H9 (cell line): ENCODE results near the gene MBLAC1. TPM values are rescaled to one million over a fixed set of nuclear protein-coding genes. Genes with fewer than 3 reads are reported as not detected.

ENCODE experiments used
- DNase-seq: peaks from one replicate; pipeline ENCODE4 v3.0.0-alpha.2; 2017
- H2AFZ ChIP-seq: one replicate; pipeline ENCODE4 v1.6.1; 2013; ENCODE audit warnings: mild to moderate bottlenecking, low read length, control low read depth, moderate library complexity
- H2AK5ac ChIP-seq: 2 replicates; pipeline ENCODE4 v1.6.1; 2013; ENCODE audit warnings: low read length, control low read depth, mixed read lengths; ENCODE audit not compliant: insufficient read length
- H2BK120ac ChIP-seq: one replicate; pipeline ENCODE4 v1.6.1; 2013; ENCODE audit warnings: low read depth, mild to moderate bottlenecking, low read length, control low read depth, inconsistent platforms; ENCODE audit not compliant: poor library complexity, severe bottlenecking
- H2BK12ac ChIP-seq: 2 replicates; pipeline ENCODE4 v1.6.1; 2013; ENCODE audit warnings: low read length, control low read depth, mixed read lengths, low read depth; ENCODE audit not compliant: insufficient read length
- H2BK15ac ChIP-seq: 2 replicates; pipeline ENCODE4 v1.6.1; 2013; ENCODE audit warnings: low read depth, low read length, control low read depth
- H2BK20ac ChIP-seq: one replicate; pipeline ENCODE4 v1.6.1; 2013; ENCODE audit warnings: low read depth, mild to moderate bottlenecking, low read length, control low read depth, inconsistent platforms; ENCODE audit not compliant: poor library complexity, severe bottlenecking
- H2BK5ac ChIP-seq: 2 replicates; pipeline ENCODE4 v1.6.1; 2013; ENCODE audit warnings: low read length, control low read depth, mixed read lengths; ENCODE audit not compliant: insufficient read length
- H3K14ac ChIP-seq: 2 replicates; pipeline ENCODE4 v1.6.1; 2013; ENCODE audit warnings: low read length, control low read depth; ENCODE audit not compliant: insufficient read depth
- H3K18ac ChIP-seq: 2 replicates; pipeline ENCODE4 v1.6.1; 2013; ENCODE audit warnings: low read depth, mild to moderate bottlenecking, mixed read lengths, low read length, control low read depth; ENCODE audit not compliant: insufficient read length
- H3K23ac ChIP-seq: 2 replicates; pipeline ENCODE4 v1.6.1; 2013; ENCODE audit warnings: low read length, control low read depth, mixed read lengths, low read depth; ENCODE audit not compliant: insufficient read length
- H3K23me2 ChIP-seq: 2 replicates; pipeline ENCODE4 v1.6.1; 2013; ENCODE audit warnings: low read depth, mild to moderate bottlenecking, mixed read lengths, low read length, control low read depth; ENCODE audit not compliant: insufficient read length, poor library complexity, severe bottlenecking
- H3K27ac ChIP-seq: 2 replicates; pipeline ENCODE4 v1.5.1; 2013; ENCODE audit warnings: low read length, control low read depth, mixed read lengths, low read depth; ENCODE audit not compliant: insufficient read length
- H3K27me3 ChIP-seq: 2 replicates; pipeline ENCODE4 v1.6.1; 2013; ENCODE audit warnings: low read length, control low read depth, inconsistent platforms; ENCODE audit not compliant: insufficient read depth
- H3K4ac ChIP-seq: 2 replicates; pipeline ENCODE4 v1.6.1; 2013; ENCODE audit warnings: low read depth, mild to moderate bottlenecking, control low read depth, inconsistent platforms, low read length, moderate library complexity
- H3K4me1 ChIP-seq: 2 replicates; pipeline ENCODE4 v1.6.1; 2013; ENCODE audit warnings: low read length, control low read depth, inconsistent platforms; ENCODE audit not compliant: insufficient read depth
- H3K4me2 ChIP-seq: 2 replicates; pipeline ENCODE4 v1.6.1; 2013; ENCODE audit warnings: low read length, control low read depth, mixed read lengths; ENCODE audit not compliant: insufficient read length, insufficient read depth
- H3K56ac ChIP-seq: 2 replicates; pipeline ENCODE4 v1.6.1; 2013; ENCODE audit warnings: low read depth, mild to moderate bottlenecking, mixed read lengths, low read length, control low read depth; ENCODE audit not compliant: insufficient read length
- H3K79me1 ChIP-seq: 2 replicates; pipeline ENCODE4 v1.6.1; 2013; ENCODE audit warnings: low read depth, mild to moderate bottlenecking, moderate library complexity, low read length, control low read depth, inconsistent platforms; ENCODE audit not compliant: insufficient read depth, poor library complexity, severe bottlenecking
- H3K79me2 ChIP-seq: 2 replicates; pipeline ENCODE4 v1.6.1; 2013; ENCODE audit warnings: low read length, control low read depth, inconsistent platforms; ENCODE audit not compliant: insufficient read depth
- H3K9ac ChIP-seq: 2 replicates; pipeline ENCODE4 v1.6.1; 2013; ENCODE audit warnings: low read length, control low read depth, mixed read lengths; ENCODE audit not compliant: insufficient read length; ENCODE audit errors: extremely low read depth
- H3K9me3 ChIP-seq: one replicate; pipeline ENCODE4 v1.6.1; 2013; ENCODE audit warnings: low read depth, low read length, inconsistent platforms; ENCODE audit not compliant: control insufficient read depth
- H3T11ph ChIP-seq: one replicate; pipeline ENCODE4 v1.6.1; 2013; ENCODE audit warnings: mild to moderate bottlenecking, low read length, control low read depth, inconsistent platforms
- H4K20me1 ChIP-seq: one replicate; pipeline ENCODE4 v1.6.1; 2013; ENCODE audit not compliant: control insufficient read depth, insufficient read length, insufficient read depth
- H4K5ac ChIP-seq: 2 replicates; pipeline ENCODE4 v1.6.1; 2013; ENCODE audit warnings: low read depth, mild to moderate bottlenecking, mixed read lengths, low read length, control low read depth; ENCODE audit not compliant: insufficient read length
- H4K8ac ChIP-seq: replicated peaks from 2 replicates; pipeline ENCODE4 v1.6.1; 2013; ENCODE audit warnings: low read length, control low read depth, mixed read lengths, low read depth; ENCODE audit not compliant: insufficient read length
- H4K91ac ChIP-seq: 2 replicates; pipeline ENCODE4 v1.6.1; 2013; ENCODE audit warnings: low read depth, mild to moderate bottlenecking, moderate library complexity, mixed read lengths, low read length, control low read depth; ENCODE audit not compliant: insufficient read length
- H3K27ac Mint-ChIP-seq, 3 experiments: 2 replicates in 2 of 3; 3 replicates in 1 of 3; pipeline ENCODE4 v1.8.0; 2020 to 2021; ENCODE audit warnings: mixed read lengths in 3 of 3, mild to moderate bottlenecking in 1 of 3, moderate library complexity in 1 of 3
- H3K27me3 Mint-ChIP-seq: 2 replicates; pipeline ENCODE4 v1.8.0; 2021; ENCODE audit warnings: low read depth, mild to moderate bottlenecking, moderate library complexity, mixed read lengths
- H3K36me3 Mint-ChIP-seq, 3 experiments: 2 replicates in 2 of 3; 3 replicates in 1 of 3; pipeline ENCODE4 v1.8.0; 2020 to 2021; ENCODE audit warnings: low read depth in 3 of 3, mixed read lengths in 3 of 3; ENCODE audit not compliant: insufficient read depth in 1 of 3
- H3K4me1 Mint-ChIP-seq, 2 experiments: 2 replicates each; pipeline ENCODE4 v1.8.0; 2020; ENCODE audit warnings: mixed read lengths in 2 of 2
- H3K4me3 Mint-ChIP-seq, 2 experiments: 2 replicates in 1 of 2; 3 replicates in 1 of 2; pipeline ENCODE4 v1.8.0; 2020 to 2021; ENCODE audit warnings: mild to moderate bottlenecking in 2 of 2, mixed read lengths in 2 of 2, moderate library complexity in 1 of 2
- H3K9me3 Mint-ChIP-seq, 2 experiments: 2 replicates in 1 of 2; 3 replicates in 1 of 2; pipeline ENCODE4 v1.8.0; 2020; ENCODE audit warnings: mild to moderate bottlenecking in 2 of 2, mixed read lengths in 2 of 2, moderate library complexity in 1 of 2
- WGBS: extraction: QIAGEN DNeasy Blood & Tissue Kit; methylation state at CpG from one replicate; pipeline ENCODE4 v1.1.7; 2013; ENCODE audit warnings: missing lambda C conversion rate, low lambda C conversion rate, mixed read lengths; ENCODE audit not compliant: insufficient read length; ENCODE audit errors: extremely low coverage; 5-methylcytosine and 5-hydroxymethylcytosine counted together
- total RNA-seq: library from RNA; stranded (reverse); gene quantifications from 2 replicates; pipeline ENCODE4 v1.2.1, GENCODE V29; 2021
- TF ChIP-seq, protein P1 (sequence below): fragments of 200-600 bp; sonication (generic); conservative IDR thresholded peaks from 3 replicates; pipeline ENCODE4 v1.8.0; 2021; ENCODE audit warnings: antibody characterized with exemption, mild to moderate bottlenecking

MBLAC1 gene
- total RNA-seq, 1 experiment from 2014 or later, result 1.9 TPM

DNA sequence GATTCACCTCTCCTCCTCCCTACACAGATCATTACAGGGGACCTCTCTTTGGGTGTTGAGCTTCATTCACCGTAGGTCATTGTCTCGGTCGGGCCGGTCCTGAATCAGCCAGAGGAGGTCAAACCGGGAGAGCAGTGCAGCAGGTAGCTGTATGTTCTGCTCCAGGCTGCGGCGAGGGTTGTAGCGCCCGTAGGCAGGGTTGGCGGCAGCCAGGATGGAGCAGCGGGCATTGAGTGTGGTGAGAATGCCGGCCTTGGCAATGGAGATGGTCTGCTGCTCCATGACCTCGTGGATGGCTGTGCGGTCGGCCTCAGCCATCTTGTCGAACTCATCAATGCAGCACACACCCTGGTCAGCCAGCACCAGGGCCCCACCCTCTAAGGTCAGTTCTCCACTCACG lies 31.1 kb upstream of the MBLAC1 start:
- peaks cover 17 to 28% of the 10 kb centered on the region in 2 experiments for H3K4me1 Mint-ChIP-seq
- Histone ChIP-seq H3K18ac (no peak overlapping the region), H2AFZ (no peak overlapping the region), H2BK20ac (no peak overlapping the region), H3K23ac (no peak overlapping the region), H4K8ac (no peak overlapping the region), H3K4ac (no peak overlapping the region), H3K14ac (no peak overlapping the region), H3K56ac (no peak overlapping the region), H2BK12ac (no peak overlapping the region), H3K9ac (no peak overlapping the region), H3K23me2 (no peaks in the 10 kb centered on the region), H3T11ph (no peak overlapping the region), H2BK15ac (no peak overlapping the region), H2BK120ac (no peak overlapping the region), H3K27me3 (no peaks in the 10 kb centered on the region), H3K79me2 (peaks cover 5% of the 10 kb centered on the region; the same call in 1 of the 2 replicates), H3K27ac (no peak overlapping the region), H4K5ac (no peak overlapping the region), H3K9me3 (no peaks in the 10 kb centered on the region), H3K4me1 (no peaks in the 10 kb centered on the region), H2AK5ac (no peak overlapping the region), H3K4me2 (no peak overlapping the region), H4K20me1 (no peaks in the 10 kb centered on the region), H4K91ac (no peak overlapping the region), H3K79me1 (peaks cover 3% of the 10 kb centered on the region), H2BK5ac (no peak overlapping the region)
- TF ChIP-seq, protein P1, sequence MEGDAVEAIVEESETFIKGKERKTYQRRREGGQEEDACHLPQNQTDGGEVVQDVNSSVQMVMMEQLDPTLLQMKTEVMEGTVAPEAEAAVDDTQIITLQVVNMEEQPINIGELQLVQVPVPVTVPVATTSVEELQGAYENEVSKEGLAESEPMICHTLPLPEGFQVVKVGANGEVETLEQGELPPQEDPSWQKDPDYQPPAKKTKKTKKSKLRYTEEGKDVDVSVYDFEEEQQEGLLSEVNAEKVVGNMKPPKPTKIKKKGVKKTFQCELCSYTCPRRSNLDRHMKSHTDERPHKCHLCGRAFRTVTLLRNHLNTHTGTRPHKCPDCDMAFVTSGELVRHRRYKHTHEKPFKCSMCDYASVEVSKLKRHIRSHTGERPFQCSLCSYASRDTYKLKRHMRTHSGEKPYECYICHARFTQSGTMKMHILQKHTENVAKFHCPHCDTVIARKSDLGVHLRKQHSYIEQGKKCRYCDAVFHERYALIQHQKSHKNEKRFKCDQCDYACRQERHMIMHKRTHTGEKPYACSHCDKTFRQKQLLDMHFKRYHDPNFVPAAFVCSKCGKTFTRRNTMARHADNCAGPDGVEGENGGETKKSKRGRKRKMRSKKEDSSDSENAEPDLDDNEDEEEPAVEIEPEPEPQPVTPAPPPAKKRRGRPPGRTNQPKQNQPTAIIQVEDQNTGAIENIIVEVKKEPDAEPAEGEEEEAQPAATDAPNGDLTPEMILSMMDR, result no peak
- no peak for DNase-seq
- WGBS, result no CpG with 5 or more reads among the region's 17 CpGs
- H3K27ac Mint-ChIP-seq, result peak overlapping the region in 2 of 3 experiments; percentile 92 to 94; a peak in 4 of 7 replicates
- H3K36me3 Mint-ChIP-seq, result peaks cover 92 to 99% (median 97%) of the 10 kb centered on the region in 3 experiments
- peaks cover 2% of the 10 kb centered on the region; the same call in 1 of the 2 replicates for H3K27me3 Mint-ChIP-seq
- H3K9me3 Mint-ChIP-seq, result peaks cover 0 to 3% of the 10 kb centered on the region in 2 experiments; a peak in 1 of 5 replicates
- H3K4me3 Mint-ChIP-seq, result peak overlapping the region in 1 of 2 experiments; percentile 53; a peak in 1 of 5 replicates
